ENCODE measurements around the gene DDX4.

The DDX4 gene

GRCh38 chr5:55855509-55855908 lies 117.6 kb downstream of the DDX4 start:
- TF ChIP-seq CTCF (IDR thresholded peaks at IDR 0.05) = no peak
- no peaks in the 10 kb centered on the region for H3K36me3 ChIP-seq
- peaks cover 6 to 7% of the 10 kb centered on the region in 2 experiments for H3K4me1 ChIP-seq (ENCODE audit: control insufficient read depth in 1 of 2, insufficient read depth in 1 of 2, low read depth in 1 of 2, low read length in 1 of 2)
- H3K27me3 ChIP-seq = peaks cover 87% of the 10 kb centered on the region
- no peaks in the 10 kb centered on the region for H3K9me3 ChIP-seq
- no peak overlapping the region for H3K27ac ChIP-seq
- no peak overlapping the region for H3K4me3 ChIP-seq (ENCODE audit: low read depth in 1 of 2, low read length in 1 of 2)

GRCh38 chr5:55856516-55857246 lies 118.8 kb downstream of the DDX4 start:
- Histone ChIP-seq H3K36me3 (no peaks in the 10 kb centered on the region), H3K9me3 (no peaks in the 10 kb centered on the region), H3K4me3 (ENCODE audit: low read depth in 1 of 2, low read length in 1 of 2) (no peak overlapping the region), H3K27me3 (peaks cover 75% of the 10 kb centered on the region), H3K4me1 (ENCODE audit: control insufficient read depth in 1 of 2, insufficient read depth in 1 of 2, low read depth in 1 of 2, low read length in 1 of 2) (peaks cover 6 to 7% of the 10 kb centered on the region in 2 experiments), H3K27ac (no peak overlapping the region)
- no peak for TF ChIP-seq CTCF (IDR thresholded peaks at IDR 0.05)

GRCh38 chr5:55857247-55857640 lies 119.4 kb downstream of the DDX4 start:
- no peaks in the 10 kb centered on the region for H3K9me3 ChIP-seq
- H3K27ac ChIP-seq = no peak overlapping the region
- H3K36me3 ChIP-seq = no peaks in the 10 kb centered on the region
- no peak for TF ChIP-seq CTCF (IDR thresholded peaks at IDR 0.05)
- no peak overlapping the region for H3K4me3 ChIP-seq (ENCODE audit: low read depth in 1 of 2, low read length in 1 of 2)
- H3K4me1 ChIP-seq (ENCODE audit: control insufficient read depth in 1 of 2, insufficient read depth in 1 of 2, low read depth in 1 of 2, low read length in 1 of 2) = peaks cover 6 to 7% of the 10 kb centered on the region in 2 experiments
- peaks cover 70% of the 10 kb centered on the region for H3K27me3 ChIP-seq

GRCh38 chr5:55858104-55858503 lies 120.2 kb downstream of the DDX4 start:
- TF ChIP-seq CTCF (IDR thresholded peaks at IDR 0.05) = no peak
- Histone ChIP-seq H3K27ac (no peak overlapping the region), H3K9me3 (no peaks in the 10 kb centered on the region), H3K4me3 (ENCODE audit: low read depth in 1 of 2, low read length in 1 of 2) (no peak overlapping the region), H3K36me3 (no peaks in the 10 kb centered on the region), H3K27me3 (peaks cover 61% of the 10 kb centered on the region), H3K4me1 (ENCODE audit: control insufficient read depth in 1 of 2, insufficient read depth in 1 of 2, low read depth in 1 of 2, low read length in 1 of 2) (peaks cover 6 to 7% of the 10 kb centered on the region in 2 experiments)

GRCh38 chr5:55860288-55860687 lies 122.4 kb downstream of the DDX4 start:
- H3K36me3 ChIP-seq = no peaks in the 10 kb centered on the region
- peaks cover 41% of the 10 kb centered on the region for H3K27me3 ChIP-seq
- peaks cover 6 to 7% of the 10 kb centered on the region in 2 experiments for H3K4me1 ChIP-seq (ENCODE audit: control insufficient read depth in 1 of 2, insufficient read depth in 1 of 2, low read depth in 1 of 2, low read length in 1 of 2)
- no peaks in the 10 kb centered on the region for H3K9me3 ChIP-seq
- TF ChIP-seq CTCF (IDR thresholded peaks at IDR 0.05) = no peak
- no peak overlapping the region for H3K4me3 ChIP-seq (ENCODE audit: low read depth in 1 of 2, low read length in 1 of 2)
- H3K27ac ChIP-seq = no peak overlapping the region

All from neutrophil (primary cell).